GM19043 (cell line): ENCODE data around the gene S100A11.

Experiments
- ATAC-seq: cut with Tn5 transposase; IDR thresholded peaks from one replicate; pipeline ENCODE4 v1.9.1; 2021; ENCODE audit warnings: low read depth; ENCODE audit not compliant: unreplicated experiment

S100A11 gene

DNA sequence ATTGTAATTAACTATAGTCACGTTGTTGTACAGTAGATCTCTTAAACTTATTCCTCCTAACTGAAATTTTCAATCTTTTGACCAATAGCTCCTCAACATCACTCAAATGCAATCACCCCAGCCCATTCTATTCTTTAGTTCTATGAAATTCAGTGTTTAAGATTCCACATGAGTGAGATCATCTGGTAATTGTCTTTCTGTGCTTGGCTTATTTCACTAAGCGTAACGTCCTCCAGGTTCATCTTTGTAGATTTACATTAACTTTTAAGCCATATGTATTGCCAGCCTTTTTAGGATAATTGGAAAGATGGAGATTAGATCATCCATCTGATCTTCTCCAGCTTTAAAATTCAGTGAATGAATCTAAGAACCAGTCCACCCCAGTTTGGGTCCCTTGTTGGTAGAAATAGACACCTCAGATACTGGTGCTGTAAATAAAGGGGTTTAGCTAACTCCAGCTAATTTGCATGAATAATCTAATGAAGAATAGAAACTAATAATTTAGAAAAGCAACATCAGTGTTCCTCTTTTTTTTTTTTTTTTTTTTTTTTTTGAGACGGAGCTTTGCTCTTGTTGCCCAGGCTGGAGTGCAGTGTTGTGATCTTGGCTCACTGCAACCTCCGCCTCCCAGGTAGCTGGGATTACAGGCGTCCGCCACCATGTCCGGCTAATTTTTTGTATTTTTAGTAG, 50.2 kb downstream of the S100A11 start:
- no peak for ATAC-seq

DNA sequence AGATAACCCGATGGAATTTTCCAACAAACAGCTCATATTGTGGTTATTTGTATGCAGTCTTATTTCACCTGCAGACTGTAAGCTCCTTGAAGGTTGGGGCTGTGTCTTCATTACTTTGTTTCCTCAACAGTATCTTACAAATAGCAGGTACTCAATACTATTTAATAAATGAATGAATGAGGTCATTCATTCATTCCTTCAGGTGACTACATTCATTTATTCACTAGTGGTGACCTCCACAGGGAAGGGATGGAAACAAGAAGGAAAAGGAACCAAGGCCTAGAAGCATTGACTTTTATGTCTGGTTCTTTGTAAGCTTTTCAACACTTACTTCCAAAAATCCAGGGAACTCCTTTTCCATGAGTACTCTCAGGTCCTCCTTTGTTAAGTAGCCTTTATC, 51.0 kb downstream of the S100A11 start:
- no peak for ATAC-seq

- no peak for ATAC-seq
These were observed 51.5 kb downstream of the S100A11 start for GRCh38 chr1:151985270-151985669.

DNA sequence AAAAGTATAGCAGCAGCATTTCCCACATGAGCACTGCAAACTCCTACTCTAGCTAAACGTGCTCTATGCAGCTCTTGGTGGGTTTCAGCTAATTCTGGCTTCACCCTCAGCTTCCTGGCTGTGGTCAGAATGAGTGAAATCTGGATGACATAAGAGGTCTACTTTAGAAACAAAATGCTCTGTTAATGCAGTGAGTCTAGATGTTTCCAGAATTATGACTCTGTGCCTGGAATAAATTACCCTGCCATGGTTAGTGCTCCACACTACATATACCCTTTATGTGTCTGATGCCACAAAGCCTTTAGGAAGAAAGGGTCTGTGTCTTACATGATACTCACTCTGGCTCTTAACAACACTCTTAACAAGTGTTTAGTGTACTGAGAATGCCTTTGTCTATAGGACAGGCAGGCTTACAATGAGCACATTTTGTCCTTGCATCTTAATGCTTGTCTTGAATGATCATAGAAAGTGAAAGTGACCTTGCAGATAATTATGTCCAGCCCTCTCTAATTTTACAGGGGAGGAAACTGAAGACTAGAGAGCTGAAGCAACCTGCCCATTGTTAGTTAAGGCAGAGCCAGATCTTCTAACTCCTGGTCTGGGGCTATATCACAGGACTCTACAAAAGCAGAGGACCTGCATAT, 52.4 kb downstream of the S100A11 start:
- ATAC-seq: peak; percentile 86
